IMR-90 (cell line): ENCODE results near the gene INPP5A.

Experiments used
- BHLHE40 ChIP-seq: fragments of 150-350 bp; IDR thresholded peaks from 2 replicates; pipeline ENCODE4 v1.6.1; 2016; ENCODE audit warnings: mild to moderate bottlenecking, low read depth, low read length
- CEBPB ChIP-seq: IDR thresholded peaks from 2 replicates; pipeline ENCODE4 v1.6.1; 2012; ENCODE audit warnings: low read depth, low read length, improper control_type of control experiment
- CTCF ChIP-seq: conservative IDR thresholded peaks from 2 replicates; pipeline ENCODE4 v1.5.1; 2012; ENCODE audit warnings: mild to moderate bottlenecking, low read depth, low read length, improper control_type of control experiment
- ELK1 ChIP-seq: fragments of 150-350 bp; IDR thresholded peaks from 2 replicates; pipeline ENCODE4 v1.6.1; 2016; ENCODE audit warnings: low read depth, mild to moderate bottlenecking, low read length, moderate library complexity, borderline replicate concordance
- FOS ChIP-seq: fragments of 150-350 bp; IDR thresholded peaks from 2 replicates; pipeline ENCODE4 v1.6.1; 2016; ENCODE audit warnings: low read depth, low read length
- MAFK ChIP-seq: IDR thresholded peaks from 2 replicates; pipeline ENCODE4 v1.6.1; 2012; ENCODE audit warnings: low read depth, low read length, improper control_type of control experiment
- MAZ ChIP-seq: IDR thresholded peaks from 2 replicates; pipeline ENCODE4 v1.6.1; 2012; ENCODE audit warnings: low read depth, mild to moderate bottlenecking, low read length, improper control_type of control experiment, moderate library complexity, borderline replicate concordance
- MXI1 ChIP-seq: IDR thresholded peaks from 2 replicates; pipeline ENCODE4 v1.6.1; 2012; ENCODE audit warnings: low read depth, mild to moderate bottlenecking, low read length, moderate library complexity, borderline replicate concordance
- POLR2A ChIP-seq: IDR thresholded peaks from 2 replicates; pipeline ENCODE4 v1.6.1; 2012; ENCODE audit warnings: mild to moderate bottlenecking, low read depth, low read length
- RAD21 ChIP-seq: IDR thresholded peaks from 2 replicates; pipeline ENCODE4 v1.6.1; 2012; ENCODE audit warnings: low read length, improper control_type of control experiment
- RCOR1 ChIP-seq: IDR thresholded peaks from 2 replicates; pipeline ENCODE4 v1.6.1; 2012; ENCODE audit warnings: mild to moderate bottlenecking, low read length, improper control_type of control experiment; ENCODE audit not compliant: insufficient replicate concordance
- RFX5 ChIP-seq: IDR thresholded peaks from 2 replicates; pipeline ENCODE4 v1.8.0; 2012; ENCODE audit warnings: low read depth, mild to moderate bottlenecking, low read length, moderate library complexity
- SMC3 ChIP-seq: fragments of 150-350 bp; IDR thresholded peaks from 2 replicates; pipeline ENCODE4 v1.6.1; 2016; ENCODE audit warnings: low read depth, mild to moderate bottlenecking, antibody characterized with exemption, low read length, moderate library complexity
- USF2 ChIP-seq: fragments of 150-350 bp; IDR thresholded peaks from 2 replicates; pipeline ENCODE4 v1.6.1; 2017; ENCODE audit warnings: mild to moderate bottlenecking, antibody characterized with exemption, low read length, low read depth

- TF ChIP-seq MXI1, result no peak
- no peak for TF ChIP-seq POLR2A
- no peak for TF ChIP-seq SMC3
- no peak for TF ChIP-seq CTCF
- no peak for TF ChIP-seq USF2
- no peak for TF ChIP-seq RAD21
- TF ChIP-seq MAZ, result no peak
- TF ChIP-seq RFX5, result no peak
- TF ChIP-seq CEBPB, result no peak
- TF ChIP-seq MAFK, result no peak
- no peak for TF ChIP-seq RCOR1
- TF ChIP-seq BHLHE40, result no peak
- no peak for TF ChIP-seq ELK1
- no peak for TF ChIP-seq FOS
These were observed 272.7 kb downstream of the INPP5A start for GRCh38 chr10:132810141-132810806.
